Thoracic aorta (tissue), 2 donors: Measurements from ENCODE around the gene PECR. TPM values are rescaled to one million over a fixed set of nuclear protein-coding genes. Genes with fewer than 3 reads are reported as not detected.
A peak's percentile ranks its signal among the peaks of the same experiment; 100 is the strongest.

ENCODE experiments used
- ATAC-seq: fragments of 150-250 bp; one replicate; pipeline ENCODE4 v1.8.0; 2017; ENCODE audit warnings: low read depth; ENCODE audit not compliant: insufficient number of reproducible peaks, low FRiP score
- DNase-seq: peaks from one replicate; pipeline ENCODE4 v3.0.0-alpha.2; 2020; ENCODE audit warnings: low spot score
- H3K27ac ChIP-seq, 2 donors: fragments of 200-600 bp; sonication (generic); 1 replicate in 1 of 2; 2 replicates in 1 of 2; pipeline ENCODE4 v1.5.1; 2016; ENCODE audit warnings: mild to moderate bottlenecking in 2 of 2, moderate library complexity in 2 of 2
- H3K27me3 ChIP-seq: fragments of 200-600 bp; sonication (generic); replicated peaks from 2 replicates; pipeline ENCODE4 v1.6.0; 2016; ENCODE audit warnings: mild to moderate bottlenecking; ENCODE audit not compliant: insufficient read depth
- H3K36me3 ChIP-seq: fragments of 200-600 bp; sonication (generic); one replicate; pipeline ENCODE4 v1.5.1; 2016
- H3K4me1 ChIP-seq, 2 donors: fragments of 200-600 bp; sonication (generic); 1 replicate in 1 of 2; 2 replicates in 1 of 2; pipeline versions ENCODE4 v1.5.1 to v1.6.0; 2016; ENCODE audit warnings: low read depth in 2 of 2, mild to moderate bottlenecking in 1 of 2; ENCODE audit not compliant: control insufficient read depth in 1 of 2
- H3K4me3 ChIP-seq: fragments of 200-600 bp; sonication (generic); 2 replicates; pipeline ENCODE4 v1.5.1; 2016; ENCODE audit warnings: mild to moderate bottlenecking
- H3K9me3 ChIP-seq: fragments of 200-600 bp; sonication (generic); 2 replicates; pipeline ENCODE4 v1.5.1; 2016
- CTCF ChIP-seq: fragments of 200-600 bp; sonication (generic); IDR thresholded peaks from one replicate; pipeline ENCODE4 v1.5.1; 2019; ENCODE audit warnings: antibody characterized with exemption
- total RNA-seq, 2 donors: library from RNA; depleted of rRNA; stranded (reverse); fragments of >200 nt; gene quantifications; one replicate each; pipeline versions ENCODE4 v1.1.0 to v1.2.3, GENCODE V29; 2016

The PECR gene
- total RNA-seq, 2 donors from 2014 or later, result 2.8 to 7.3 TPM

GRCh38 chr2:216114714-216115531 lies 33.3 kb upstream of the PECR start:
- peaks cover 23% of the 10 kb centered on the region for H3K36me3 ChIP-seq

GRCh38 chr2:216114382-216114713 lies 32.7 kb upstream of the PECR start:
- Histone ChIP-seq H3K36me3 (peaks cover 20% of the 10 kb centered on the region), H3K4me1 (peaks cover 13 to 39% of the 10 kb centered on the region in 2 donors), H3K27ac (peak overlapping the region in 1 of 2 donors; percentile 12), H3K4me3 (no peak overlapping the region), H3K27me3 (no peaks in the 10 kb centered on the region), H3K9me3 (no peaks in the 10 kb centered on the region)
- no peak for TF ChIP-seq CTCF
- ATAC-seq (no peak), DNase-seq (no peak)

More at GRCh38 chr2:216114714-216115531, 33.3 kb upstream of the PECR start:
- Histone ChIP-seq H3K4me3 (peak overlapping the region; percentile 82), H3K4me1 (peaks cover 11 to 39% of the 10 kb centered on the region in 2 donors), H3K9me3 (no peaks in the 10 kb centered on the region), H3K27me3 (no peaks in the 10 kb centered on the region), H3K27ac (peak overlapping the region; percentile 72 to 73)
- peak; percentile 78 for TF ChIP-seq CTCF
- DNase-seq (peak; percentile 99), ATAC-seq (peak; percentile 99)

- TF ChIP-seq CTCF, result no peak
- H3K4me3 ChIP-seq, result no peak overlapping the region
- no peak for ATAC-seq
- H3K9me3 ChIP-seq, result no peaks in the 10 kb centered on the region
- DNase-seq, result no peak
- H3K27ac ChIP-seq, result no peak overlapping the region
- H3K36me3 ChIP-seq, result peaks cover 20% of the 10 kb centered on the region
- peaks cover 13 to 41% of the 10 kb centered on the region in 2 donors for H3K4me1 ChIP-seq
- no peaks in the 10 kb centered on the region for H3K27me3 ChIP-seq
Observed at GRCh38 chr2:216113572-216113971, 32.0 kb upstream of the PECR start.

- Histone ChIP-seq H3K9me3 (no peaks in the 10 kb centered on the region), H3K36me3 (peaks cover 17% of the 10 kb centered on the region), H3K4me1 (peaks cover 13 to 46% of the 10 kb centered on the region in 2 donors), H3K27me3 (no peaks in the 10 kb centered on the region), H3K27ac (no peak overlapping the region), H3K4me3 (no peak overlapping the region)
- TF ChIP-seq CTCF, result no peak
- ATAC-seq (no peak), DNase-seq (no peak)
Observed at GRCh38 chr2:216112926-216113325, 31.3 kb upstream of the PECR start.

GRCh38 chr2:216111122-216111521 lies 29.5 kb upstream of the PECR start:
- H3K36me3 ChIP-seq, result peaks cover 9% of the 10 kb centered on the region
- ATAC-seq, result no peak
- TF ChIP-seq CTCF, result no peak
- H3K4me3 ChIP-seq, result no peak overlapping the region
- H3K27ac ChIP-seq, result no peak overlapping the region
- no peak for DNase-seq
- no peaks in the 10 kb centered on the region for H3K9me3 ChIP-seq
- H3K4me1 ChIP-seq, result peaks cover 13 to 46% of the 10 kb centered on the region in 2 donors
- no peaks in the 10 kb centered on the region for H3K27me3 ChIP-seq
